CD14-positive monocyte (primary cell): ENCODE data around the gene SLC8A2. TPM values are rescaled to one million over a fixed set of nuclear protein-coding genes. Genes with fewer than 3 reads are reported as not detected.

Experiments used
- DNase-seq, 3 donors: peaks; one replicate each; pipeline ENCODE4 v3.0.0-alpha.2; 2011 to 2022
- H2AFZ ChIP-seq: 2 replicates; pipeline ENCODE4 v1.6.0; 2012; ENCODE audit warnings: mild to moderate bottlenecking, low read depth, low read length, inconsistent platforms; ENCODE audit not compliant: insufficient read depth, poor library complexity, severe bottlenecking
- H3K27ac ChIP-seq, 2 donors: 1 replicate in 1 of 2; 2 replicates in 1 of 2; pipeline ENCODE4 v1.5.1; 2012 to 2013; ENCODE audit warnings: low read length in 2 of 2, control low read depth in 1 of 2, inconsistent platforms in 1 of 2, low read depth in 1 of 2, mild to moderate bottlenecking in 1 of 2
- H3K27me3 ChIP-seq, 2 donors: one replicate each; pipeline versions ENCODE4 v1.6.0 to v1.6.1; 2011 to 2013; ENCODE audit warnings: low read length in 2 of 2; ENCODE audit not compliant: control insufficient read depth in 2 of 2, insufficient read depth in 2 of 2
- H3K36me3 ChIP-seq, 2 donors: replicated peaks in 1 of 2; 1 replicate in 1 of 2; 2 replicates in 1 of 2; pipeline versions ENCODE4 v1.5.1 to v1.6.1; 2012 to 2013; ENCODE audit warnings: low read length in 2 of 2, control low read depth in 1 of 2, inconsistent platforms in 1 of 2, mild to moderate bottlenecking in 1 of 2; ENCODE audit not compliant: insufficient read depth in 2 of 2, control insufficient read depth in 1 of 2
- H3K4me1 ChIP-seq, 2 donors: 1 replicate in 1 of 2; 2 replicates in 1 of 2; pipeline versions ENCODE4 v1.5.1 to v1.6.1; 2012 to 2013; ENCODE audit warnings: low read length in 2 of 2, control low read depth in 1 of 2, inconsistent platforms in 1 of 2, mild to moderate bottlenecking in 1 of 2, moderate library complexity in 1 of 2; ENCODE audit not compliant: insufficient read depth in 2 of 2, control insufficient read depth in 1 of 2
- H3K4me2 ChIP-seq: replicated peaks from 2 replicates; pipeline ENCODE3; 2012; ENCODE audit warnings: low read length, moderate library complexity, mild to moderate bottlenecking; ENCODE audit not compliant: poor library complexity, severe bottlenecking; ENCODE audit errors: extremely low read depth
- H3K4me3 ChIP-seq, 3 experiments: fragments of 200-600 bp in 1 of 3; sonication (generic) in 1 of 3; replicated peaks in 1 of 3; 1 replicate in 2 of 3; 2 replicates in 1 of 3; pipeline ENCODE4 v1.5.1; 2011 to 2013; ENCODE audit warnings: low read length in 3 of 3, mild to moderate bottlenecking in 3 of 3, control low read depth in 2 of 3, low read depth in 2 of 3, inconsistent platforms in 1 of 3, moderate library complexity in 1 of 3
- H3K79me2 ChIP-seq: 2 replicates; pipeline ENCODE4 v1.6.0; 2012; ENCODE audit warnings: mild to moderate bottlenecking, control low read depth, inconsistent platforms, low read length, moderate library complexity; ENCODE audit not compliant: insufficient read depth
- H3K9ac ChIP-seq: 2 replicates; pipeline ENCODE4 v1.6.0; 2017; ENCODE audit warnings: low read length, mild to moderate bottlenecking; ENCODE audit not compliant: insufficient read depth, poor library complexity, severe bottlenecking
- H3K9me3 ChIP-seq, 2 donors: replicated peaks in 1 of 2; 1 replicate in 1 of 2; 2 replicates in 1 of 2; pipeline versions ENCODE4 v1.5.1 to v1.6.1; 2012 to 2013; ENCODE audit warnings: low read length in 2 of 2, control low read depth in 1 of 2; ENCODE audit not compliant: control insufficient read depth in 1 of 2, insufficient read depth in 1 of 2
- H4K20me1 ChIP-seq: 2 replicates; pipeline ENCODE4 v1.6.0; 2012; ENCODE audit warnings: mild to moderate bottlenecking, low read length, control low read depth, moderate library complexity; ENCODE audit not compliant: insufficient read depth
- H3K27ac Mint-ChIP-seq, 7 donors: one replicate each; pipeline ENCODE4 v1.8.0; 2020; ENCODE audit warnings: mild to moderate bottlenecking in 7 of 7, mixed read lengths in 7 of 7, moderate library complexity in 6 of 7, inconsistent platforms in 2 of 7
- H3K27me3 Mint-ChIP-seq, 3 donors: one replicate each; pipeline ENCODE4 v1.8.0; 2021 to 2022; ENCODE audit warnings: low read depth in 3 of 3, mild to moderate bottlenecking in 3 of 3, mixed read lengths in 3 of 3, moderate library complexity in 3 of 3, inconsistent platforms in 1 of 3
- H3K36me3 Mint-ChIP-seq, 2 donors: one replicate each; pipeline ENCODE4 v1.8.0; 2020; ENCODE audit warnings: mixed read lengths in 2 of 2, inconsistent platforms in 1 of 2, mild to moderate bottlenecking in 1 of 2
- H3K4me1 Mint-ChIP-seq: one replicate; pipeline ENCODE4 v1.8.0; 2020; ENCODE audit warnings: mild to moderate bottlenecking, mixed read lengths
- H3K4me3 Mint-ChIP-seq, 2 donors: one replicate each; pipeline ENCODE4 v1.8.0; 2020; ENCODE audit warnings: mild to moderate bottlenecking in 2 of 2, mixed read lengths in 2 of 2, moderate library complexity in 1 of 2
- H3K9me3 Mint-ChIP-seq, 7 donors: one replicate each; pipeline ENCODE4 v1.8.0; 2020 to 2022; ENCODE audit warnings: mixed read lengths in 7 of 7, mild to moderate bottlenecking in 6 of 7, moderate library complexity in 6 of 7, inconsistent platforms in 2 of 7
- WGBS: methylation state at CpG from one replicate; pipeline ENCODE4 v1.1.5; 2013; ENCODE audit warnings: missing lambda C conversion rate; ENCODE audit not compliant: insufficient coverage; 5-methylcytosine and 5-hydroxymethylcytosine counted together
- intact Hi-C, 2 donors: fragments of 100-400 bp; cut with micrococcal nuclease; formaldehyde crosslinking; loops; one replicate each; pipeline versions ENCODE4 v1.15.0 to v1.15.1; 2023
- polyA plus RNA-seq, 3 donors: library from polyadenylated mRNA; depleted of rRNA in 1 of 3; unstranded in 2 of 3; stranded (reverse) in 1 of 3; fragments of 300-500 nt in 2 of 3; fragments of >200 nt in 1 of 3; fragmentation: Illumina TruSeq in 2 of 3; gene quantifications; 1 replicate in 2 of 3; 2 replicates in 1 of 3; pipeline ENCODE4 v1.2.3, GENCODE V29; 2012 to 2021
- TF ChIP-seq, protein P1 (sequence below): fragments of 200-600 bp; IDR thresholded peaks from one replicate; pipeline ENCODE4 v1.8.0; 2022; ENCODE audit warnings: antibody characterized with exemption, mild to moderate bottlenecking

Gene SLC8A2
- polyA plus RNA-seq, 3 donors: not detected

DNA sequence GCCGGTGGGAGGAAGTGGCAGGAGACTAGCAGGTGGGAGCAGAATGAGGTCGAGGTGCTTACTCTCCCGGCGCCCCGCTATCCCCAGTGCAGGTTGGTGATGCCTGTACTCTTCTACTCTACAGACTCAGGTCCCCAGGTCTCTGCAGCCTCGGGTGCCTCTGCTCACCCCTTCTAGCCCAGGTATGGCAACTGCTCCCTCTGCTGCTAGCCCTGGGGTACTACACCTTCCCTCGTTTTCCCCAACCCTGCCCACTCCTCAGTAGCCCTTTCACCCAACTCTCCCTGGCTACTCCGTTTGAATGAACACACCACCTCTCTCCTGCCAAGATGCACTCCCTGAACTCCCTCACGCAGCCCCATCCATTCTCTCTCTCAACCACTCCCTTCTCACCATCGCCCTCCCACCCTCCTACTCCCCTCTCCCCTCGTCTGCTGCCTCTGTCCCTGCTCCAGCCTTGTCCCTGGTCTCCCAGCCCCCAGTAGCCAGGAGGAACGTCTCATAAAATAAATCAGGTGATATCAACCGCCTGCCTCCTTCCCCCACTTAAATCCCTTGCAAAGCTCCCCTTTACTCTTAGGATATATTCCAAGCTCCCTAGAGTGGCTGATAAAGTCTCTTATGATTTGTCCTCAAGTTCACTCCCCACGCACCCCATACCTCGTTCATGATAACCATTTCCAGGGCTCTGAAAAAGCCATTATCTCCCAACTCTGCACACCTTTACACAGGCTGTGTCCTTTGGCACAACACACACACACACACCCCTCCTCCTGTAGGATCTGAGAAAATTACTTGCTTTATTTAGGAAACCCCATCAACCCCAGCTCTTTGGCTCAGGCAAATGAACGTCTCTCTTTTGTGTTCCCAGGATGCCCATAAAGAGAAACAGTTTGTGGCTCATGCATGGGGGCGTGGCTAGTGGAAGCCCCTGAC lies 44.2 kb downstream of the SLC8A2 start:
- H3K4me3 ChIP-seq: peak overlapping the region in 1 of 3 experiments; percentile 9
- H3K27ac Mint-ChIP-seq: peak overlapping the region in 2 of 7 donors; percentile 59 to 63
- H3K4me3 Mint-ChIP-seq: no peak overlapping the region

More for the DNA sequence above, 44.2 kb downstream of the SLC8A2 start:
- DNase-seq: peak; percentile 42 to 59 (median 55)
- peak overlapping the region; percentile 20 for H3K4me2 ChIP-seq
- peaks cover 34 to 94% of the 10 kb centered on the region in 2 donors for H3K27me3 ChIP-seq
- H3K27me3 Mint-ChIP-seq: peaks cover 37 to 67% (median 66%) of the 10 kb centered on the region in 3 donors
- no peak overlapping the region for H3K9ac ChIP-seq
- whole genome bisulfite sequencing: 6% methylated on average over 14 of the region's 17 CpGs
- H3K27ac ChIP-seq: no peak overlapping the region
- peaks cover 13 to 21% of the 10 kb centered on the region in 2 donors for H3K4me1 ChIP-seq
- intact Hi-C loops: loop anchor here (1.0 to 10.0 kb wide), 5 partner anchors 35 to 273 kb away; no protein-coding TSS in a partner anchor
- H3K36me3 ChIP-seq: no peaks in the 10 kb centered on the region
- H3K4me1 Mint-ChIP-seq: peaks cover 7% of the 10 kb centered on the region
- H3K36me3 Mint-ChIP-seq: peaks cover under 1 to 2% of the 10 kb centered on the region in 2 donors
- no peak overlapping the region for H2AFZ ChIP-seq
- TF ChIP-seq, protein P1, sequence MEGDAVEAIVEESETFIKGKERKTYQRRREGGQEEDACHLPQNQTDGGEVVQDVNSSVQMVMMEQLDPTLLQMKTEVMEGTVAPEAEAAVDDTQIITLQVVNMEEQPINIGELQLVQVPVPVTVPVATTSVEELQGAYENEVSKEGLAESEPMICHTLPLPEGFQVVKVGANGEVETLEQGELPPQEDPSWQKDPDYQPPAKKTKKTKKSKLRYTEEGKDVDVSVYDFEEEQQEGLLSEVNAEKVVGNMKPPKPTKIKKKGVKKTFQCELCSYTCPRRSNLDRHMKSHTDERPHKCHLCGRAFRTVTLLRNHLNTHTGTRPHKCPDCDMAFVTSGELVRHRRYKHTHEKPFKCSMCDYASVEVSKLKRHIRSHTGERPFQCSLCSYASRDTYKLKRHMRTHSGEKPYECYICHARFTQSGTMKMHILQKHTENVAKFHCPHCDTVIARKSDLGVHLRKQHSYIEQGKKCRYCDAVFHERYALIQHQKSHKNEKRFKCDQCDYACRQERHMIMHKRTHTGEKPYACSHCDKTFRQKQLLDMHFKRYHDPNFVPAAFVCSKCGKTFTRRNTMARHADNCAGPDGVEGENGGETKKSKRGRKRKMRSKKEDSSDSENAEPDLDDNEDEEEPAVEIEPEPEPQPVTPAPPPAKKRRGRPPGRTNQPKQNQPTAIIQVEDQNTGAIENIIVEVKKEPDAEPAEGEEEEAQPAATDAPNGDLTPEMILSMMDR: peak; percentile 90
- peaks cover 0 to 21% (median 6%) of the 10 kb centered on the region in 7 donors for H3K9me3 Mint-ChIP-seq
- no peaks in the 10 kb centered on the region for H3K79me2 ChIP-seq
- H3K9me3 ChIP-seq: peaks cover 4 to 24% of the 10 kb centered on the region in 2 donors
- H4K20me1 ChIP-seq: no peaks in the 10 kb centered on the region
